Vagina (tissue), 2 donors: Measurements from ENCODE around the gene KCTD16. TPM values are rescaled to one million over a fixed set of nuclear protein-coding genes. Genes with fewer than 3 reads are reported as not detected.

ENCODE experiments used
- DNase-seq, 2 donors: peaks; one replicate each; pipeline ENCODE4 v3.0.0-alpha.2; 2017; ENCODE audit errors: extremely low spot score in 2 of 2
- H3K27ac ChIP-seq: fragments of 200-600 bp; sonication (generic); one replicate; pipeline ENCODE4 v1.5.1; 2019
- H3K27me3 ChIP-seq: fragments of 200-600 bp; sonication (generic); one replicate; pipeline ENCODE4 v1.5.1; 2019
- H3K36me3 ChIP-seq, 2 donors: fragments of 200-600 bp; sonication (generic); one replicate each; pipeline ENCODE4 v1.5.1; 2017 to 2019
- H3K4me1 ChIP-seq: fragments of 200-600 bp; sonication (generic); one replicate; pipeline ENCODE4 v1.5.1; 2019
- H3K4me3 ChIP-seq, 2 donors: fragments of 200-600 bp; sonication (generic); 1 replicate in 1 of 2; 2 replicates in 1 of 2; pipeline ENCODE4 v1.5.1; 2016 to 2019
- H3K9me3 ChIP-seq: fragments of 200-600 bp; sonication (generic); one replicate; pipeline ENCODE4 v1.5.1; 2019
- CTCF ChIP-seq, 3 experiments: fragments of 450-650 bp in 2 of 3; fragments of 200-600 bp in 1 of 3; sonication (generic) in 1 of 3; IDR thresholded peaks; one replicate each; pipeline ENCODE4 v1.5.1; 2017 to 2019; ENCODE audit warnings: antibody characterized with exemption in 3 of 3, mild to moderate bottlenecking in 2 of 3, moderate library complexity in 2 of 3
- POLR2A ChIP-seq, 2 donors: fragments of 450-650 bp; IDR thresholded peaks; one replicate each; pipeline ENCODE4 v1.6.1; 2017; ENCODE audit warnings: antibody characterized with exemption in 2 of 2, mild to moderate bottlenecking in 2 of 2, moderate library complexity in 2 of 2
- POLR2AphosphoS5 ChIP-seq, 2 donors: sonication (generic); formaldehyde crosslinking; IDR thresholded peaks; one replicate each; pipeline ENCODE4 v1.9.0; 2017; ENCODE audit warnings: antibody characterized with exemption in 2 of 2, mild to moderate bottlenecking in 2 of 2, low read depth in 1 of 2; ENCODE audit not compliant: insufficient read depth in 1 of 2
- intact Hi-C: fragments of 100-400 bp; cut with DNase I; formaldehyde crosslinking; loops from one replicate; pipeline ENCODE4 v1.15.1; 2023
- total RNA-seq: library from RNA; depleted of rRNA; stranded (reverse); fragments of >200 nt; gene quantifications from one replicate; pipeline ENCODE4 v1.2.3, GENCODE V29; 2016

The KCTD16 gene
- total RNA-seq, 1 donor from 2014 or later: 0.25 TPM

- DNase-seq: no peak
- TF ChIP-seq POLR2AphosphoS5 (IDR thresholded peaks at IDR 0.05; ENCODE audit: insufficient read depth in 1 of 2, low read depth in 1 of 2) (no peak), POLR2A (IDR thresholded peaks at IDR 0.05) (no peak), CTCF (IDR thresholded peaks at IDR 0.05) (no peak)
- no peaks in the 10 kb centered on the region for H3K9me3 ChIP-seq
- H3K27me3 ChIP-seq: no peaks in the 10 kb centered on the region
- H3K36me3 ChIP-seq: no peaks in the 10 kb centered on the region
- H3K4me1 ChIP-seq: no peaks in the 10 kb centered on the region
- H3K4me3 ChIP-seq: no peak overlapping the region
- intact Hi-C loops: no loop called here
- no peak overlapping the region for H3K27ac ChIP-seq
These were observed 248.0 kb downstream of the KCTD16 start for GRCh38 chr5:144418719-144419118.

- no peak for TF ChIP-seq POLR2AphosphoS5 (IDR thresholded peaks at IDR 0.05; ENCODE audit: insufficient read depth in 1 of 2, low read depth in 1 of 2)
- TF ChIP-seq CTCF (IDR thresholded peaks at IDR 0.05): no peak
- TF ChIP-seq POLR2A (IDR thresholded peaks at IDR 0.05): no peak
- Histone ChIP-seq H3K36me3 (no peaks in the 10 kb centered on the region), H3K9me3 (no peaks in the 10 kb centered on the region), H3K4me3 (no peak overlapping the region), H3K4me1 (no peaks in the 10 kb centered on the region), H3K27ac (no peak overlapping the region), H3K27me3 (no peaks in the 10 kb centered on the region)
- intact Hi-C loops: no loop called here
- no peak for DNase-seq
These were observed 250.7 kb downstream of the KCTD16 start for GRCh38 chr5:144421411-144421810.

- Histone ChIP-seq H3K4me3 (no peak overlapping the region), H3K4me1 (no peaks in the 10 kb centered on the region), H3K27ac (no peak overlapping the region), H3K9me3 (no peaks in the 10 kb centered on the region), H3K36me3 (no peaks in the 10 kb centered on the region), H3K27me3 (no peaks in the 10 kb centered on the region)
- DNase-seq: no peak
- TF ChIP-seq POLR2A (IDR thresholded peaks at IDR 0.05) (no peak), CTCF (IDR thresholded peaks at IDR 0.05) (no peak), POLR2AphosphoS5 (IDR thresholded peaks at IDR 0.05; ENCODE audit: insufficient read depth in 1 of 2, low read depth in 1 of 2) (no peak)
- intact Hi-C loops: no loop called here
These were observed 251.5 kb downstream of the KCTD16 start for GRCh38 chr5:144422018-144422727.

GRCh38 chr5:144427866-144428265, 257.2 kb downstream of the KCTD16 start:
- H3K27ac ChIP-seq: no peak overlapping the region
- H3K9me3 ChIP-seq: no peaks in the 10 kb centered on the region
- no peak for DNase-seq
- H3K36me3 ChIP-seq: no peaks in the 10 kb centered on the region
- no peaks in the 10 kb centered on the region for H3K4me1 ChIP-seq
- no peak overlapping the region for H3K4me3 ChIP-seq
- TF ChIP-seq POLR2A (IDR thresholded peaks at IDR 0.05) (no peak), CTCF (IDR thresholded peaks at IDR 0.05) (no peak), POLR2AphosphoS5 (IDR thresholded peaks at IDR 0.05; ENCODE audit: insufficient read depth in 1 of 2, low read depth in 1 of 2) (no peak)
- H3K27me3 ChIP-seq: no peaks in the 10 kb centered on the region
- intact Hi-C loops: no loop called here

GRCh38 chr5:144428326-144428725, 257.7 kb downstream of the KCTD16 start:
- Histone ChIP-seq H3K27me3 (no peaks in the 10 kb centered on the region), H3K9me3 (no peaks in the 10 kb centered on the region), H3K36me3 (no peaks in the 10 kb centered on the region), H3K4me3 (no peak overlapping the region), H3K27ac (no peak overlapping the region), H3K4me1 (no peaks in the 10 kb centered on the region)
- intact Hi-C loops: no loop called here
- no peak for TF ChIP-seq POLR2A (IDR thresholded peaks at IDR 0.05)
- no peak for TF ChIP-seq POLR2AphosphoS5 (IDR thresholded peaks at IDR 0.05; ENCODE audit: insufficient read depth in 1 of 2, low read depth in 1 of 2)
- DNase-seq: no peak
